Kidney epithelial cell (primary cell): Measurements from ENCODE around the gene LTA4H. TPM values are rescaled to one million over a fixed set of nuclear protein-coding genes. Genes with fewer than 3 reads are reported as not detected.

Source experiments
- DNase-seq: peaks from one replicate; pipeline ENCODE4 v3.0.0-alpha.2; 2010; ENCODE audit warnings: low read depth
- H3K27me3 ChIP-seq: 2 replicates; pipeline ENCODE4 v1.6.0; 2011; ENCODE audit warnings: low read length; ENCODE audit not compliant: control insufficient read depth, insufficient read depth
- H3K36me3 ChIP-seq: 2 replicates; pipeline ENCODE4 v1.5.1; 2011; ENCODE audit warnings: low read length; ENCODE audit not compliant: control insufficient read depth, insufficient read depth
- H3K4me3 ChIP-seq: 2 replicates; pipeline ENCODE4 v1.5.1; 2011; ENCODE audit warnings: low read depth, mild to moderate bottlenecking, control low read depth, low read length
- CTCF ChIP-seq: IDR thresholded peaks from 2 replicates; pipeline ENCODE4 v1.5.1; 2011; ENCODE audit warnings: mild to moderate bottlenecking, moderate library complexity, low read length, control low read depth, inconsistent platforms; ENCODE audit not compliant: insufficient read depth, poor library complexity, severe bottlenecking
- total RNA-seq: library from RNA; depleted of rRNA; stranded (reverse); fragments of >200 nt; gene quantifications from 2 replicates; pipeline ENCODE4 v1.2.3, GENCODE V29; 2015

Gene LTA4H
- total RNA-seq, 1 donor from 2014 or later, result 78.9 TPM

GRCh38 chr12:96025518-96025917, 9.9 kb downstream of the LTA4H start:
- H3K36me3 ChIP-seq, result no peaks in the 10 kb centered on the region
- DNase-seq, result no peak
- H3K27me3 ChIP-seq, result no peaks in the 10 kb centered on the region
- no peak for TF ChIP-seq CTCF
- no peak overlapping the region for H3K4me3 ChIP-seq

- no peak for DNase-seq
- no peak for TF ChIP-seq CTCF
- H3K36me3 ChIP-seq, result no peaks in the 10 kb centered on the region
- no peak overlapping the region for H3K4me3 ChIP-seq
- H3K27me3 ChIP-seq, result no peaks in the 10 kb centered on the region
Observed at GRCh38 chr12:96020314-96021003, 14.9 kb downstream of the LTA4H start.

GRCh38 chr12:96015672-96016071, 19.7 kb downstream of the LTA4H start:
- TF ChIP-seq CTCF, result peak; percentile 52
- Histone ChIP-seq H3K36me3 (peaks cover 1% of the 10 kb centered on the region), H3K27me3 (no peaks in the 10 kb centered on the region), H3K4me3 (no peak overlapping the region)
- no peak for DNase-seq

GRCh38 chr12:96014943-96015599, 20.3 kb downstream of the LTA4H start:
- H3K27me3 ChIP-seq, result no peaks in the 10 kb centered on the region
- no peak for TF ChIP-seq CTCF
- no peak overlapping the region for H3K4me3 ChIP-seq
- H3K36me3 ChIP-seq, result peaks cover 1% of the 10 kb centered on the region
- DNase-seq, result no peak

- Histone ChIP-seq H3K36me3 (peaks cover 1% of the 10 kb centered on the region), H3K27me3 (no peaks in the 10 kb centered on the region), H3K4me3 (no peak overlapping the region)
- no peak for DNase-seq
- no peak for TF ChIP-seq CTCF
Observed at GRCh38 chr12:96007729-96008128, 27.7 kb downstream of the LTA4H start.
